MM.1S (cell line): ENCODE measurements around the gene CDX1.

Experiments
- DNase-seq: peaks from one replicate; pipeline ENCODE4 v3.0.0-alpha.2; 2015
- H2AFZ ChIP-seq: fragments of 300-600 bp; sonication (generic); 2 replicates; pipeline ENCODE4 v1.6.0; 2016; ENCODE audit warnings: antibody characterized with exemption, low read length
- H3F3A ChIP-seq: fragments of 300-600 bp; sonication (generic); 2 replicates; pipeline ENCODE4 v1.6.1; 2016; ENCODE audit warnings: mild to moderate bottlenecking, antibody characterized with exemption, low read length, moderate library complexity, mixed read lengths; ENCODE audit not compliant: insufficient read depth
- H3K27ac ChIP-seq: fragments of 300-600 bp; sonication (generic); 2 replicates; pipeline ENCODE4 v1.5.1; 2016; ENCODE audit warnings: mild to moderate bottlenecking, low read length
- H3K27me3 ChIP-seq: fragments of 300-600 bp; sonication (generic); replicated peaks from 2 replicates; pipeline ENCODE4 v1.6.0; 2016; ENCODE audit warnings: low read length; ENCODE audit not compliant: insufficient read depth
- H3K36me3 ChIP-seq: fragments of 300-600 bp; sonication (generic); replicated peaks from 2 replicates; pipeline ENCODE4 v1.6.1; 2016; ENCODE audit warnings: mild to moderate bottlenecking, low read length, mixed read lengths; ENCODE audit not compliant: insufficient read depth
- H3K4me1 ChIP-seq: fragments of 300-600 bp; sonication (generic); 2 replicates; pipeline ENCODE4 v1.6.1; 2016; ENCODE audit warnings: low read length, mixed read lengths
- H3K4me2 ChIP-seq: fragments of 300-600 bp; sonication (generic); 2 replicates; pipeline ENCODE4 v1.6.0; 2016; ENCODE audit warnings: low read depth, low read length
- H3K4me3 ChIP-seq: fragments of 300-600 bp; sonication (generic); 2 replicates; pipeline ENCODE4 v1.5.1; 2016; ENCODE audit warnings: low read length, mixed read lengths
- H3K79me2 ChIP-seq: fragments of 300-600 bp; sonication (generic); 2 replicates; pipeline ENCODE4 v1.6.1; 2016; ENCODE audit warnings: mixed run types, low read length, mixed read lengths
- H3K9ac ChIP-seq: fragments of 300-600 bp; sonication (generic); 2 replicates; pipeline ENCODE4 v1.6.1; 2016; ENCODE audit warnings: low read length, mixed read lengths
- H3K9me2 ChIP-seq: fragments of 300-600 bp; sonication (generic); replicated peaks from 2 replicates; pipeline ENCODE4 v1.6.1; 2016; ENCODE audit warnings: mild to moderate bottlenecking, low read length, mixed read lengths; ENCODE audit not compliant: insufficient read depth
- H3K9me3 ChIP-seq: fragments of 300-600 bp; sonication (generic); replicated peaks from 2 replicates; pipeline ENCODE4 v1.6.1; 2016; ENCODE audit warnings: mild to moderate bottlenecking, low read length, mixed read lengths; ENCODE audit not compliant: insufficient read depth
- H4K20me1 ChIP-seq: fragments of 300-600 bp; sonication (generic); 2 replicates; pipeline ENCODE4 v1.6.1; 2016; ENCODE audit warnings: mild to moderate bottlenecking, low read length, moderate library complexity, mixed read lengths; ENCODE audit not compliant: insufficient read depth
- CTCF ChIP-seq: fragments of 300-600 bp; sonication (generic); IDR thresholded peaks from 2 replicates; pipeline ENCODE4 v1.5.1; 2016; ENCODE audit warnings: antibody characterized with exemption, low read length, mixed read lengths
- EZH2 ChIP-seq: fragments of 300-600 bp; sonication (generic); optimal IDR thresholded peaks from 2 replicates; pipeline ENCODE3; 2017; ENCODE audit warnings: low read depth, mild to moderate bottlenecking, antibody characterized with exemption, low read length, mixed read lengths
- EZH2phosphoT487 ChIP-seq: fragments of 300-600 bp; sonication (generic); IDR thresholded peaks from 2 replicates; pipeline ENCODE4 v1.6.1; 2018; ENCODE audit warnings: antibody characterized with exemption, low read length

Gene CDX1

GRCh38 chr5:150131978-150132694, 34.4 kb upstream of the CDX1 start:
- H3K4me2 ChIP-seq, result no peak overlapping the region
- H3K36me3 ChIP-seq, result no peaks in the 10 kb centered on the region
- no peak overlapping the region for H2AFZ ChIP-seq
- no peaks in the 10 kb centered on the region for H4K20me1 ChIP-seq
- H3K27ac ChIP-seq, result no peak overlapping the region
- no peaks in the 10 kb centered on the region for H3K9me3 ChIP-seq
- H3K27me3 ChIP-seq, result peaks cover 4% of the 10 kb centered on the region
- TF ChIP-seq EZH2phosphoT487 (no peak), EZH2 (no peak), CTCF (no peak)
- H3K9me2 ChIP-seq, result no peaks in the 10 kb centered on the region
- DNase-seq, result no peak
- H3K4me1 ChIP-seq, result no peaks in the 10 kb centered on the region
- H3K9ac ChIP-seq, result no peak overlapping the region
- no peaks in the 10 kb centered on the region for H3K79me2 ChIP-seq
- no peaks in the 10 kb centered on the region for H3F3A ChIP-seq
- no peak overlapping the region for H3K4me3 ChIP-seq

- Histone ChIP-seq H3K4me1 (no peaks in the 10 kb centered on the region), H3K4me2 (no peak overlapping the region), H3K9ac (no peak overlapping the region), H3K9me3 (no peaks in the 10 kb centered on the region), H3F3A (no peaks in the 10 kb centered on the region), H3K79me2 (no peaks in the 10 kb centered on the region), H4K20me1 (no peaks in the 10 kb centered on the region), H3K9me2 (no peaks in the 10 kb centered on the region), H3K4me3 (no peak overlapping the region), H3K27me3 (peaks cover 4% of the 10 kb centered on the region), H3K36me3 (no peaks in the 10 kb centered on the region), H2AFZ (no peak overlapping the region), H3K27ac (no peak overlapping the region)
- DNase-seq, result no peak
- TF ChIP-seq EZH2phosphoT487, result no peak
- no peak for TF ChIP-seq CTCF
- TF ChIP-seq EZH2, result no peak
Measured at GRCh38 chr5:150132740-150133139, 33.8 kb upstream of the CDX1 start.

GRCh38 chr5:150133581-150134197, 32.9 kb upstream of the CDX1 start:
- Histone ChIP-seq H2AFZ (no peak overlapping the region), H3K27ac (no peak overlapping the region), H4K20me1 (no peaks in the 10 kb centered on the region), H3K79me2 (no peaks in the 10 kb centered on the region), H3K4me2 (no peak overlapping the region), H3K9me2 (no peaks in the 10 kb centered on the region), H3K9me3 (no peaks in the 10 kb centered on the region), H3K4me3 (no peak overlapping the region), H3K4me1 (no peaks in the 10 kb centered on the region), H3K9ac (no peak overlapping the region), H3K27me3 (peaks cover 4% of the 10 kb centered on the region), H3K36me3 (no peaks in the 10 kb centered on the region), H3F3A (no peaks in the 10 kb centered on the region)
- no peak for DNase-seq
- TF ChIP-seq EZH2 (no peak), CTCF (no peak), EZH2phosphoT487 (no peak)
